Measurements from ENCODE around the gene GGN. TPM values are rescaled to one million over a fixed set of nuclear protein-coding genes. Genes with fewer than 3 reads are reported as not detected.
A peak's percentile ranks its signal among the peaks of the same experiment; 100 is the strongest.

Gene GGN
- total and polyA plus RNA-seq, 9 of the 15 experiments (the other 6 are each of a cell fraction or from before 2014, with no cell fraction given) = 0.15 to 0.33 TPM; not detected in 7

DNA sequence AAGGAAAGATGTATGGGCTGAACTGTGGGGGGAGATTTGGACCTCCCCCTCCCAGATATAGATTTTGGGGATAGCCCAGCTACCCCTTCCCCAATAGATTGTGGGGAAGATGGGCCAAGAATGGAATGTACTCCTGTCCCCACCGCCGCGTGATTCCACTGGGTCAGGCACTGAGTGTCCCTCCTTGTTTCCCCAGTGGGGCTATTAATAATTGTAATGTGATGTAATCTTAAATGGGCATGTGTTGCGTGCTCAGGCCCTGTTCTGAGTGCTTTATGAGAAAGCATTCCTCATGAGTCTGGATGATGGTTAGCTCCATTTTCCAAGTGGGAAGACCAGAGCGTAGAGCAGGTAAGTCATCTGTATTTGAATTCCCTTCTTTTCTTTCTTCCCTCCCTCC, 12.1 kb downstream of the GGN start:
- peaks cover 16% of the 10 kb centered on the region for H4K20me1 ChIP-seq (replicated peaks; ENCODE audit: control insufficient read depth, insufficient read depth, low read length)
- H3K27ac ChIP-seq (ENCODE audit: extremely low read depth, low read depth, low read length) = peak overlapping the region; percentile 94
- no peak for FAIRE-seq
- H3K4me2 ChIP-seq (ENCODE audit: insufficient read depth, low read length) = peak overlapping the region; percentile 84
- H3K4me1 ChIP-seq (replicated peaks in 1 of 2; ENCODE audit: control insufficient read depth in 2 of 2, insufficient read depth in 2 of 2, low read length in 2 of 2) = peaks cover 4 to 13% of the 10 kb centered on the region in 2 experiments; a peak in 4 of 5 replicates
- no peaks in the 10 kb centered on the region for H3K27me3 ChIP-seq (ENCODE audit: control insufficient read depth in 2 of 2, insufficient read depth in 2 of 2, low read length in 2 of 2)
- intact Hi-C loops (cut with micrococcal nuclease) (no loop called here), in situ Hi-C loops (cut with MboI) (no loop called here)
- peak overlapping the region; percentile 93 to 98 for H3K9ac ChIP-seq (ENCODE audit: insufficient read depth in 1 of 2, low read depth in 2 of 2, low read length in 2 of 2)
- H3K79me2 ChIP-seq (ENCODE audit: control insufficient read depth, insufficient read depth, low read length) = peaks cover 46% of the 10 kb centered on the region
- ATAC-seq = no peak
- no peaks in the 10 kb centered on the region; the same call in 1 of the 2 replicates for H3K9me3 ChIP-seq (replicated peaks; ENCODE audit: control insufficient read depth, insufficient read depth, low read depth, low read length)
- H3K4me3 ChIP-seq = peak overlapping the region; percentile 88
- no peaks in the 10 kb centered on the region for H3K9me1 ChIP-seq (ENCODE audit: control insufficient read depth, insufficient read depth, low read length)
- POLR2A ChIA-PET = interaction anchor here (0.7 to 3.8 kb wide), 3 partner anchors 9 to 14 kb away, joined by 3 to 27 read pairs (median 6); partner anchors contain the start of gene GGN
- 26% methylated on average over 5 of the region's 5 CpGs for WGBS (ENCODE audit: insufficient coverage, low coverage, missing lambda C conversion rate)
- no TSS peak for BruUV-seq (replicated peaks)
- peaks cover 51% of the 10 kb centered on the region for H3K36me3 ChIP-seq (ENCODE audit: control insufficient read depth, insufficient read depth, low read length)
- H2AFZ ChIP-seq (ENCODE audit: low read depth, low read length) = no peak overlapping the region
- TF ChIP-seq SIRT6 (IDR thresholded peaks at IDR 0.05; ENCODE audit: low read depth, low read length) = peak; percentile 33
- TF ChIP-seq, protein P1, sequence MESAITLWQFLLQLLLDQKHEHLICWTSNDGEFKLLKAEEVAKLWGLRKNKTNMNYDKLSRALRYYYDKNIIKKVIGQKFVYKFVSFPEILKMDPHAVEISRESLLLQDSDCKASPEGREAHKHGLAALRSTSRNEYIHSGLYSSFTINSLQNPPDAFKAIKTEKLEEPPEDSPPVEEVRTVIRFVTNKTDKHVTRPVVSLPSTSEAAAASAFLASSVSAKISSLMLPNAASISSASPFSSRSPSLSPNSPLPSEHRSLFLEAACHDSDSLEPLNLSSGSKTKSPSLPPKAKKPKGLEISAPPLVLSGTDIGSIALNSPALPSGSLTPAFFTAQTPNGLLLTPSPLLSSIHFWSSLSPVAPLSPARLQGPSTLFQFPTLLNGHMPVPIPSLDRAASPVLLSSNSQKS (CRISPR knock-in tag; IDR thresholded peaks at IDR 0.05) = no peak
- CTCF ChIA-PET (ENCODE audit: low intra/inter-chr PET ratio) = no interaction called here
- no peak for DNase-seq (ENCODE audit: extremely low read depth in 1 of 4, low spot score in 3 of 4)

DNA sequence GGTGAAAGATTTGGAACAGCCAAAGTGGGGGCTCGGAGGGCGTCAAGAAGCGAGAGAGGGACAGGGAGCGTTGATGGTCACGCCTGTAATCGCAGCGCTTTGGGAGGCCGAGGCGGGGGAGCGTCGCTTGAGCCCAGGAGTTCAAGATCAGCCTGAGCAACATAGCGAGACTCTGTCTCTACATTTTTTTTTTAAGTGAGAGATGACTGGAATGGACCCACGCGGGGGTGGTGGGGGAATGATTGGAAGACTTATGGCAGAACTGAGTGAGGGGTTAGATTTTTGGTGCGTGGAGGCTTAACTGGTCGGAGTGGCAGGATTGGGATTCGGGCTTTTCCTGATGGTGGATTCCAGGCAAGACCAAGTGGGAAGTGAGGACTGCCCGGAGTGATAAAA, 12.7 kb downstream of the GGN start:
- Histone ChIP-seq H3K79me2 (ENCODE audit: control insufficient read depth, insufficient read depth, low read length) (peaks cover 46% of the 10 kb centered on the region), H3K4me2 (ENCODE audit: insufficient read depth, low read length) (peak overlapping the region; percentile 84), H3K4me3 (peak overlapping the region; percentile 88), H3K9me1 (ENCODE audit: control insufficient read depth, insufficient read depth, low read length) (no peaks in the 10 kb centered on the region), H3K36me3 (ENCODE audit: control insufficient read depth, insufficient read depth, low read length) (peaks cover 44% of the 10 kb centered on the region; the same call in 2 of the 3 replicates), H2AFZ (ENCODE audit: low read depth, low read length) (peak overlapping the region; percentile 85), H3K27ac (ENCODE audit: extremely low read depth, low read depth, low read length) (peak overlapping the region; percentile 94), H3K4me1 (replicated peaks in 1 of 2; ENCODE audit: control insufficient read depth in 2 of 2, insufficient read depth in 2 of 2, low read length in 2 of 2) (peaks cover 8 to 19% of the 10 kb centered on the region in 2 experiments; a peak in 4 of 5 replicates), H3K9me3 (replicated peaks; ENCODE audit: control insufficient read depth, insufficient read depth, low read depth, low read length) (no peaks in the 10 kb centered on the region; the same call in 1 of the 2 replicates), H3K27me3 (ENCODE audit: control insufficient read depth in 2 of 2, insufficient read depth in 2 of 2, low read length in 2 of 2) (no peaks in the 10 kb centered on the region), H4K20me1 (replicated peaks; ENCODE audit: control insufficient read depth, insufficient read depth, low read length) (peaks cover 16% of the 10 kb centered on the region), H3K9ac (ENCODE audit: insufficient read depth in 1 of 2, low read depth in 2 of 2, low read length in 2 of 2) (peak overlapping the region; percentile 93 to 98)
- DNase-seq (ENCODE audit: extremely low read depth in 1 of 4, low spot score in 3 of 4) (peak in 1 of 4 experiments; percentile 63), FAIRE-seq (no peak), ATAC-seq (peak; percentile 60)
- in situ Hi-C loops (cut with MboI) = no loop called here
- intact Hi-C loops (cut with micrococcal nuclease) = no loop called here
- ChIA-PET POLR2A (interaction anchor here (1.4 to 3.8 kb wide), 5 partner anchors 8 to 128 kb away, joined by 4 to 28 read pairs (median 9); partner anchors contain the start of genes FAM98C and GGN), CTCF (ENCODE audit: low intra/inter-chr PET ratio) (interaction anchor here (1.3 to 1.6 kb wide), 2 partner anchors 40 to 131 kb away, joined by 3 to 8 read pairs; no protein-coding TSS in a partner anchor)
- no TSS peak for BruUV-seq (replicated peaks)
- under 1% methylated on average over 17 of the region's 18 CpGs for WGBS (ENCODE audit: insufficient coverage, low coverage, missing lambda C conversion rate)
- TF ChIP-seq TFAM (CRISPR knock-in tag; conservative IDR thresholded peaks at IDR 0.05) (no peak), CHD4 (IDR thresholded peaks at IDR 0.05; ENCODE audit: insufficient read depth, insufficient replicate concordance, low read depth, low read length, poor library complexity, severe bottlenecking) (no peak)
- TF ChIP-seq, protein P2, sequence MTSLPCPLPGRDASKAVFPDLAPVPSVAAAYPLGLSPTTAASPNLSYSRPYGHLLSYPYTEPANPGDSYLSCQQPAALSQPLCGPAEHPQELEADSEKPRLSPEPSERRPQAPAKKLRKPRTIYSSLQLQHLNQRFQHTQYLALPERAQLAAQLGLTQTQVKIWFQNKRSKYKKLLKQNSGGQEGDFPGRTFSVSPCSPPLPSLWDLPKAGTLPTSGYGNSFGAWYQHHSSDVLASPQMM (CRISPR knock-in tag; IDR thresholded peaks at IDR 0.05) = no peak
- TF ChIP-seq, protein P3, sequence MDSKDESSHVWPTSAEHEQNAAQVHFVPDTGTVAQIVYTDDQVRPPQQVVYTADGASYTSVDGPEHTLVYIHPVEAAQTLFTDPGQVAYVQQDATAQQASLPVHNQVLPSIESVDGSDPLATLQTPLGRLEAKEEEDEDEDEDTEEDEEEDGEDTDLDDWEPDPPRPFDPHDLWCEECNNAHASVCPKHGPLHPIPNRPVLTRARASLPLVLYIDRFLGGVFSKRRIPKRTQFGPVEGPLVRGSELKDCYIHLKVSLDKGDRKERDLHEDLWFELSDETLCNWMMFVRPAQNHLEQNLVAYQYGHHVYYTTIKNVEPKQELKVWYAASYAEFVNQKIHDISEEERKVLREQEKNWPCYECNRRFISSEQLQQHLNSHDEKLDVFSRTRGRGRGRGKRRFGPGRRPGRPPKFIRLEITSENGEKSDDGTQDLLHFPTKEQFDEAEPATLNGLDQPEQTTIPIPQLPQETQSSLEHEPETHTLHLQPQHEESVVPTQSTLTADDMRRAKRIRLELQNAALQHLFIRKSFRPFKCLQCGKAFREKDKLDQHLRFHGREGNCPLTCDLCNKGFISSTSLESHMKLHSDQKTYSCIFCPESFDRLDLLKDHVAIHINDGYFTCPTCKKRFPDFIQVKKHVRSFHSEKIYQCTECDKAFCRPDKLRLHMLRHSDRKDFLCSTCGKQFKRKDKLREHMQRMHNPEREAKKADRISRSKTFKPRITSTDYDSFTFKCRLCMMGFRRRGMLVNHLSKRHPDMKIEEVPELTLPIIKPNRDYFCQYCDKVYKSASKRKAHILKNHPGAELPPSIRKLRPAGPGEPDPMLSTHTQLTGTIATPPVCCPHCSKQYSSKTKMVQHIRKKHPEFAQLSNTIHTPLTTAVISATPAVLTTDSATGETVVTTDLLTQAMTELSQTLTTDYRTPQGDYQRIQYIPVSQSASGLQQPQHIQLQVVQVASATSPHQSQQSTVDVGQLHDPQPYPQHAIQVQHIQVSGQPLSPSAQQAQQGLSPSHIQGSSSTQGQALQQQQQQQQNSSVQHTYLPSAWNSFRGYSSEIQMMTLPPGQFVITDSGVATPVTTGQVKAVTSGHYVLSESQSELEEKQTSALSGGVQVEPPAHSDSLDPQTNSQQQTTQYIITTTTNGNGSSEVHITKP (IDR thresholded peaks at IDR 0.05; ENCODE audit: partially characterized antibody) = no peak

All from K562 (cell line).